ENCODE results near the gene CHTF8. TPM values are rescaled to one million over a fixed set of nuclear protein-coding genes. Genes with fewer than 3 reads are reported as not detected.
A peak's percentile ranks its signal among the peaks of the same experiment; 100 is the strongest.
"Not testable (repeated sequence)": the region's sequence is repeated elsewhere in the genome, so short reads cannot be mapped to it uniquely, and the experiment has no call there.

The CHTF8 gene
- total RNA-seq, 2 experiments from 2014 or later = 111 to 115 TPM

DNA sequence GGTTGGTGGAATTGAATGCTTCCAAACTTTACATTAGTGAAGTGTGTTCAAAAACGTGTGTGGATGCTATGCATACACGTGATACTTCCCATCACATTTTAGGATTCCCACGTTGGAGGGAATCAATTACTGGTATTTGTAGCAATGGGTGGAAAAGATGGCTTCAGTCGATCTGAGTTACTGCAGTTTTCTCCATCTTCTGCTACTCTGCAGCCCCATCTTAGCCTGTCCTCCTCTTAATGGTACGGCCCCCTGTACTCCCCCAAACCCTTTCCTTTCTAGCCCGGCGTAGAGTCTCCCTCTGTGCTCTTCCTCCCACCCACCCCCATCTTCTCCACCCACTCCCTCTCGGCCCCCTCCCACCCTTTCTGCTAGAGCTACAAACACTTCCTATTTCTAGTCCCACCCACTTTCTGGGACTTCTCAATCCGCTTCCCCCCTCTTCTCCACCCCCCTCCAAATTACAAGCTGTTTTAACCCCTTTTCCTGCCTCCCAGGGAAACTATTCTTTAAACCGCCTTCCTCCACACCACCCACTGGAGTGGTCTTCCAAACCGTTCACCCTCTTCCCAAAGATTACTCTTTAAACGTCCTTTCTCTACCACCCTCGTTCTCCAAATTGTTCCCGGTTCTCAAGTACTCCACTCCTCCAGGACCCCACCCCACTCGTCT is 1.1 kb downstream of the CHTF8 start:
- POLR2A ChIA-PET = interaction anchor here (0.7 to 1.9 kb wide), 2 partner anchors 35 to 252 kb away, joined by 3 to 7 read pairs; no protein-coding TSS in a partner anchor

DNA sequence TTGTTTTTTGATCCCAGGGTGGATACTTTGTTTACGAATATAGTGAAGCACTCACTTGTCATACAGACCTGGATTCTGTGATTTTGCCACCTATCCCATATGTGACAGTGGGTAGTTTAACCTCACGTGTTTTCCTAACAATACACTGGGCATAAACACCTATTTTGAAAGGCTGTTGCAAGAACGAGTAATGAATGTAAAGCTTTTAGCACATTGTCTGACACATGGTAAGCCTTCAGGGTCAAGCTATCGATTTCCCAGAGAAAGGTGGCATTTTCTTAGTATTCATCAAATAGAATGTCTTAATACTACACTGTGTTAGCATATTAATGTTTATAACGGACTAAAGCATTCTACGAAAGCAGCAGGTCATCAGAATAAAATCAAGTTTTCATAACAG is 1.9 kb downstream of the CHTF8 start:
- H3K4me1 Mint-ChIP-seq (ENCODE audit: low read depth) = peaks cover 51% of the 10 kb centered on the region
- ChIA-PET POLR2A (interaction anchor here (1.2 kb wide), 1 partner anchor 36 kb away, joined by 7 read pairs; no protein-coding TSS in a partner anchor), CTCF (interaction anchor here (0.9 to 4.1 kb wide), 7 partner anchors 9 to 540 kb away, joined by 3 to 14 read pairs (median 4); no protein-coding TSS in a partner anchor)
- DNase-seq (no peak), ATAC-seq (no peak)
- peak overlapping the region; percentile 93 for H3K27ac Mint-ChIP-seq
- intact Hi-C loops (cut with micrococcal nuclease) = loop anchor here (5.0 kb wide), 1 partner anchor 288 kb away; the partner anchor contains the start of gene TANGO6
- H3K9me3 Mint-ChIP-seq = no peaks in the 10 kb centered on the region
- TF ChIP-seq, protein P1, sequence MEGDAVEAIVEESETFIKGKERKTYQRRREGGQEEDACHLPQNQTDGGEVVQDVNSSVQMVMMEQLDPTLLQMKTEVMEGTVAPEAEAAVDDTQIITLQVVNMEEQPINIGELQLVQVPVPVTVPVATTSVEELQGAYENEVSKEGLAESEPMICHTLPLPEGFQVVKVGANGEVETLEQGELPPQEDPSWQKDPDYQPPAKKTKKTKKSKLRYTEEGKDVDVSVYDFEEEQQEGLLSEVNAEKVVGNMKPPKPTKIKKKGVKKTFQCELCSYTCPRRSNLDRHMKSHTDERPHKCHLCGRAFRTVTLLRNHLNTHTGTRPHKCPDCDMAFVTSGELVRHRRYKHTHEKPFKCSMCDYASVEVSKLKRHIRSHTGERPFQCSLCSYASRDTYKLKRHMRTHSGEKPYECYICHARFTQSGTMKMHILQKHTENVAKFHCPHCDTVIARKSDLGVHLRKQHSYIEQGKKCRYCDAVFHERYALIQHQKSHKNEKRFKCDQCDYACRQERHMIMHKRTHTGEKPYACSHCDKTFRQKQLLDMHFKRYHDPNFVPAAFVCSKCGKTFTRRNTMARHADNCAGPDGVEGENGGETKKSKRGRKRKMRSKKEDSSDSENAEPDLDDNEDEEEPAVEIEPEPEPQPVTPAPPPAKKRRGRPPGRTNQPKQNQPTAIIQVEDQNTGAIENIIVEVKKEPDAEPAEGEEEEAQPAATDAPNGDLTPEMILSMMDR (IDR thresholded peaks at IDR 0.05) = no peak
- peak overlapping the region; percentile 88 for H3K4me3 Mint-ChIP-seq
- H3K27me3 Mint-ChIP-seq = no peaks in the 10 kb centered on the region
- peaks cover 42% of the 10 kb centered on the region for H3K36me3 Mint-ChIP-seq (ENCODE audit: low read depth)

More for the DNA sequence above, 1.1 kb downstream of the CHTF8 start:
- TF ChIP-seq, protein P1 (IDR thresholded peaks at IDR 0.05) = no peak
- Mint-ChIP-seq H3K9me3 (no peaks in the 10 kb centered on the region), H3K36me3 (ENCODE audit: low read depth) (peaks cover 44% of the 10 kb centered on the region), H3K27me3 (no peaks in the 10 kb centered on the region), H3K4me3 (peak overlapping the region; percentile 88), H3K4me1 (ENCODE audit: low read depth) (peaks cover 48% of the 10 kb centered on the region), H3K27ac (peak overlapping the region; percentile 93)
- DNase-seq (no peak), ATAC-seq (no peak)
- CTCF ChIA-PET = interaction anchor here (4.1 kb wide), 1 partner anchor 18 kb away, joined by 14 read pairs; no protein-coding TSS in a partner anchor
- intact Hi-C loops (cut with micrococcal nuclease) = loop anchor here (5.0 kb wide), 1 partner anchor 289 kb away; the partner anchor contains the start of gene TANGO6

DNA sequence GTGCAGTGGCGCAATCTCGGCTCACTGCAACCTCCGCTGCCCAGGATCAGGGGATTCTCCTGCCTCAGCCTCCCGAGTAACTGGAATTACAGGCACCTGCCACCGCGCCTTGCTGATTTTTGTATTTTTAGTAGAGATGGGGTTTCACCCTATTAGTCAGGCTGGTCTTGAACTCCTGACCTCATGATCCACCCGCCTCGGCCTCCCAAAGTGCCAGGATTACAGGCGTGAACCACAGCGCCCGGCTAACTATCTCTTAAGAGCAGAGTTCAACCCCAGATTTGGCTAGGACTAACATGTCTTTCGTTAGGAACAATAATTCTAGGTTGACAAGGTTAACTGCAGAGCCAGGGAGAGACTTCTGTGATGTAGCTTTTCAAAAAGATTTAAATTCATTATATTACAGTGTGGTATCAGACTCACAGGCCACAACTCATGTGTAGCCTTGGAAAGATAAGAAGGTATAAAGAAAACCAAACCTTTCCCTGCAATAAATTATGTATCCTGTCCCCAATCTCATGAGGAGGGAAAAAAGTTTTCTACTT is 4.3 kb downstream of the CHTF8 start:
- ATAC-seq = no peak
- Mint-ChIP-seq H3K9me3 (no peaks in the 10 kb centered on the region), H3K4me1 (ENCODE audit: low read depth) (peaks cover 36% of the 10 kb centered on the region), H3K4me3 (no peak overlapping the region), H3K36me3 (ENCODE audit: low read depth) (peaks cover 28% of the 10 kb centered on the region), H3K27ac (peak overlapping the region; percentile 12), H3K27me3 (no peaks in the 10 kb centered on the region)
- ChIA-PET CTCF (interaction anchor here (1.2 to 4.1 kb wide), 4 partner anchors 13 to 537 kb away, joined by 3 to 14 read pairs (median 6); no protein-coding TSS in a partner anchor), POLR2A (no interaction called here)
- TF ChIP-seq, protein P1 (IDR thresholded peaks at IDR 0.05) = no peak
- intact Hi-C loops (cut with micrococcal nuclease) = no loop called here
- no peak for DNase-seq

DNA sequence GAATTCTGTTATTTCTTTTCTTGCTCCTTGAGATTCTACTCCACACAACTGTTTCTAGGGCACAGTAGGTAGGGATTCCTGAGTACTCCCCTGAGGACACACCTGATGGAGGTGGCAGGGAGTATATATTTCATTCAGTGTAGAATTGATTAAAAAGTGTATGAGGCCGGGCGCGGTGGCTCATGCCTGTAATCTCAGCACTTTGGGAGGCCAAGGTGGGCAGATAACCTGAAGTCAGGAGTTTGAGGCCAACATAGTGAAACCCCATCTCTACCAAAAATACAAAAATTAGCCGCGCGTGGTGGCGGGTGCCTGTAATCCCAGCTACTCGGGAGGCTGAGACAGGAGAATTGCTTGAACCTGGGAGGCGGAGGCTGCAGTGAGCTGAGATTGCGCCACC is 5.6 kb downstream of the CHTF8 start:
- intact Hi-C loops (cut with micrococcal nuclease) = not testable (repeated sequence)

DNA sequence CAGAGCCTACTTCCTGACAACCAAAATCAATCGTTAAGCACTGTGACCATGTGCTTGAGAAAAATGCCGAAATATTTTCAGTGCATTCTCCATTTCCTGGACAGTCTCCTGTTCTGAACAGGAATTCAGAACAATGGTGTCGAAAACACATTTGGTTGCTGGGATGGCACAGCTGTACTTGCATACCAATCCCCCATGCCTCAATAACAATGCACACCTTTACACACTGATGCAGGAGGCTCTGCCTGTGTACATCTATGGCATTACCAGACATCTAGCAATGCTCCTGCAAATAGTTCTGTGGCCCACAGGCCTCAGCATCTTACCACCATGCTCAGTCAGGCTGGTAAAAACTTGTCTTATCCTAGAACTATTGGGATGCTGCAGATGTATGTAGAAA is 6.2 kb downstream of the CHTF8 start:
- peaks cover 38% of the 10 kb centered on the region for H3K4me1 Mint-ChIP-seq (ENCODE audit: low read depth)
- H3K4me3 Mint-ChIP-seq = no peak overlapping the region
- H3K27me3 Mint-ChIP-seq = no peaks in the 10 kb centered on the region
- H3K36me3 Mint-ChIP-seq (ENCODE audit: low read depth) = peaks cover 25% of the 10 kb centered on the region
- ChIA-PET POLR2A (no interaction called here), CTCF (interaction anchor here (2.3 to 7.5 kb wide), 4 partner anchors 10 to 535 kb away, joined by 6 to 73 read pairs (median 22); no protein-coding TSS in a partner anchor)
- no peak overlapping the region for H3K27ac Mint-ChIP-seq
- no peak for DNase-seq
- intact Hi-C loops (cut with micrococcal nuclease) = no loop called here
- no peak for ATAC-seq
- H3K9me3 Mint-ChIP-seq = no peaks in the 10 kb centered on the region
- TF ChIP-seq, protein P1 (IDR thresholded peaks at IDR 0.05) = no peak

More for the DNA sequence above, 5.6 kb downstream of the CHTF8 start:
- H3K4me1 Mint-ChIP-seq (ENCODE audit: low read depth) = peaks cover 38% of the 10 kb centered on the region
- H3K9me3 Mint-ChIP-seq, POLR2A ChIA-PET, ATAC-seq, DNase-seq, H3K4me3 Mint-ChIP-seq, H3K27me3 Mint-ChIP-seq: not testable (repeated sequence)
- peak overlapping the region; percentile 3 for H3K27ac Mint-ChIP-seq
- CTCF ChIA-PET = interaction anchor here (4.1 kb wide), 1 partner anchor 14 kb away, joined by 14 read pairs; no protein-coding TSS in a partner anchor
- H3K36me3 Mint-ChIP-seq (ENCODE audit: low read depth) = peaks cover 27% of the 10 kb centered on the region

DNA sequence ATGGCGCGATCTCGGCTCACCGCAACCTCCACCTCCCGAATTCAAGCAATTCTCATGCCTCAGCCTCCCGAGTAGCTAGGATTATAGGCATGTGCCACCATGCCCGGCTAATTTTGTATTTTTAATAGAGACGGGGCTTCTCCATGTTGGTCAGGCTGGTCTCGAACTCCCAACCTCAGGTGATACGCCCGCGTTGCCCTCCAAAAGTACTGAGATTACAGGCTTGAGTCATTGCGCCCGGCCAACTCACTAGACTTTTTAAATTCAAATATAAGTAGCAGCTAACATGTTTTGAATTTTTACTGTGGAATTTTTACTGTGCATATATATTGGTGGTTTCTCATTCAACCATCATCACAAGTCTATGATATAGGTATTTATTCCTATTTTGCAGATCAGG is 7.4 kb downstream of the CHTF8 start:
- CTCF ChIA-PET = interaction anchor here (0.9 to 7.5 kb wide), 12 partner anchors 8 to 534 kb away, joined by 3 to 73 read pairs (median 6); partner anchors contain the start of genes CHTF8 and UTP4

DNA sequence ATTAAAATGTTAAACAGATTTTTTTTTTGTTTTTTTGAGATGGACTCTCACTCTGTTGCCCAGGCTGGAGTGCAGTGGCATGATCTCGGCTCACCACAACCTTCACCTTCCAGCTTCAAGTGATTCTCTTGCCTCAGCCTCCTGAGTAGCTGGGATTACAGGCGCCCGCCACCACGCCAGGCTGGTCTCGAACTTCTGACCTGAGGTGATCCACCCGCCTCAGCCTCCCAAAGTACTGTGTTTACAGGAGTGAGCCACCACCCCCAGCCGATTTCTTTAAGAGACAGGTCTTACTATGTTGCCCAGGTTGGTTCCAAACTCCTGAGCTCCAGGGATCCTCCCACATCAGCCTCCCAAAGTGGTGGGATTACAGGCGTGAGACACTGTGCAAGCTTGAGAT is 8.0 kb downstream of the CHTF8 start:
- H3K27me3 Mint-ChIP-seq; H3K4me3 Mint-ChIP-seq; intact Hi-C loops (cut with micrococcal nuclease); DNase-seq; H3K27ac Mint-ChIP-seq; H3K9me3 Mint-ChIP-seq; ATAC-seq: not testable (repeated sequence)
- POLR2A ChIA-PET = interaction anchor here (1.0 to 2.7 kb wide), 2 partner anchors 9 to 169 kb away, joined by 3 to 21 read pairs; partner anchors contain the start of genes CHTF8 and UTP4
- CTCF ChIA-PET = interaction anchor here (0.6 to 7.5 kb wide), 25 partner anchors 8 to 740 kb away, joined by 3 to 73 read pairs (median 4); partner anchors contain the start of genes CHTF8, TANGO6 and UTP4
- H3K4me1 Mint-ChIP-seq (ENCODE audit: low read depth) = peaks cover 22% of the 10 kb centered on the region
- peaks cover 29% of the 10 kb centered on the region for H3K36me3 Mint-ChIP-seq (ENCODE audit: low read depth)

More for the DNA sequence above, 7.4 kb downstream of the CHTF8 start:
- H3K4me1 Mint-ChIP-seq (ENCODE audit: low read depth) = peaks cover 28% of the 10 kb centered on the region
- POLR2A ChIA-PET = interaction anchor here (1.0 to 2.7 kb wide), 3 partner anchors 8 to 169 kb away, joined by 3 to 21 read pairs (median 3); partner anchors contain the start of genes CHTF8 and UTP4
- DNase-seq; H3K27me3 Mint-ChIP-seq; H3K4me3 Mint-ChIP-seq; intact Hi-C loops (cut with micrococcal nuclease); ATAC-seq; H3K27ac Mint-ChIP-seq; H3K9me3 Mint-ChIP-seq: not testable (repeated sequence)
- H3K36me3 Mint-ChIP-seq (ENCODE audit: low read depth) = peaks cover 33% of the 10 kb centered on the region

All from activated CD8-positive, alpha-beta T cell treated with anti-CD3 and anti-CD28 coated beads for 36 hours (primary cell).